ENCODE data around the gene DGKI. TPM values are rescaled to one million over a fixed set of nuclear protein-coding genes. Genes with fewer than 3 reads are reported as not detected.

DGKI gene
- total RNA-seq, 1 donor from 2014 or later, result 0.69 TPM

- Mint-ChIP-seq H3K4me3 (ENCODE audit: unreplicated experiment) (no peak overlapping the region), H3K4me1 (ENCODE audit: unreplicated experiment) (no peaks in the 10 kb centered on the region), H3K27ac (ENCODE audit: unreplicated experiment) (no peak overlapping the region), H3K27me3 (ENCODE audit: unreplicated experiment) (no peaks in the 10 kb centered on the region), H3K9me3 (ENCODE audit: unreplicated experiment) (no peaks in the 10 kb centered on the region), H3K36me3 (ENCODE audit: low read depth, unreplicated experiment) (no peaks in the 10 kb centered on the region)
- TF ChIP-seq CTCF (IDR thresholded peaks at IDR 0.05; ENCODE audit: unreplicated experiment), result no peak
- DNase-seq (ENCODE audit: low spot score), result no peak
Measured at GRCh38 chr7:137670222-137671064, 176.3 kb downstream of the DGKI start.

- no peaks in the 10 kb centered on the region for H3K9me3 Mint-ChIP-seq (ENCODE audit: unreplicated experiment)
- H3K27me3 Mint-ChIP-seq (ENCODE audit: unreplicated experiment), result peaks cover 2% of the 10 kb centered on the region
- H3K36me3 Mint-ChIP-seq (ENCODE audit: low read depth, unreplicated experiment), result no peaks in the 10 kb centered on the region
- no peak overlapping the region for H3K27ac Mint-ChIP-seq (ENCODE audit: unreplicated experiment)
- no peak for DNase-seq (ENCODE audit: low spot score)
- no peaks in the 10 kb centered on the region for H3K4me1 Mint-ChIP-seq (ENCODE audit: unreplicated experiment)
- TF ChIP-seq CTCF (IDR thresholded peaks at IDR 0.05; ENCODE audit: unreplicated experiment), result no peak
- H3K4me3 Mint-ChIP-seq (ENCODE audit: unreplicated experiment), result no peak overlapping the region
Measured at GRCh38 chr7:137669706-137670105, 177.1 kb downstream of the DGKI start.

- Mint-ChIP-seq H3K27me3 (ENCODE audit: unreplicated experiment) (peaks cover 2% of the 10 kb centered on the region), H3K36me3 (ENCODE audit: low read depth, unreplicated experiment) (no peaks in the 10 kb centered on the region), H3K9me3 (ENCODE audit: unreplicated experiment) (no peaks in the 10 kb centered on the region), H3K4me1 (ENCODE audit: unreplicated experiment) (no peaks in the 10 kb centered on the region), H3K4me3 (ENCODE audit: unreplicated experiment) (no peak overlapping the region), H3K27ac (ENCODE audit: unreplicated experiment) (no peak overlapping the region)
- DNase-seq (ENCODE audit: low spot score), result no peak
- no peak for TF ChIP-seq CTCF (IDR thresholded peaks at IDR 0.05; ENCODE audit: unreplicated experiment)
Measured at GRCh38 chr7:137668404-137668803, 178.4 kb downstream of the DGKI start.

- Mint-ChIP-seq H3K27ac (ENCODE audit: unreplicated experiment) (no peak overlapping the region), H3K4me1 (ENCODE audit: unreplicated experiment) (no peaks in the 10 kb centered on the region), H3K36me3 (ENCODE audit: low read depth, unreplicated experiment) (no peaks in the 10 kb centered on the region), H3K4me3 (ENCODE audit: unreplicated experiment) (no peak overlapping the region), H3K9me3 (ENCODE audit: unreplicated experiment) (no peaks in the 10 kb centered on the region), H3K27me3 (ENCODE audit: unreplicated experiment) (peaks cover 2% of the 10 kb centered on the region)
- no peak for TF ChIP-seq CTCF (IDR thresholded peaks at IDR 0.05; ENCODE audit: unreplicated experiment)
- no peak for DNase-seq (ENCODE audit: low spot score)
Measured at GRCh38 chr7:137667633-137668387, 179.0 kb downstream of the DGKI start.

GRCh38 chr7:137664846-137665245 is 181.9 kb downstream of the DGKI start:
- no peak overlapping the region for H3K4me3 Mint-ChIP-seq (ENCODE audit: unreplicated experiment)
- no peaks in the 10 kb centered on the region for H3K4me1 Mint-ChIP-seq (ENCODE audit: unreplicated experiment)
- no peaks in the 10 kb centered on the region for H3K9me3 Mint-ChIP-seq (ENCODE audit: unreplicated experiment)
- H3K27me3 Mint-ChIP-seq (ENCODE audit: unreplicated experiment), result peaks cover 2% of the 10 kb centered on the region
- H3K27ac Mint-ChIP-seq (ENCODE audit: unreplicated experiment), result no peak overlapping the region
- TF ChIP-seq CTCF (IDR thresholded peaks at IDR 0.05; ENCODE audit: unreplicated experiment), result no peak
- H3K36me3 Mint-ChIP-seq (ENCODE audit: low read depth, unreplicated experiment), result no peaks in the 10 kb centered on the region
- DNase-seq (ENCODE audit: low spot score), result no peak

Data from endothelial cell (in vitro differentiated cells).